HTR-8/SVneo (cell line): ENCODE measurements around the gene SPATS2L.

Experiments used
- DNase-seq: peaks from one replicate; pipeline ENCODE4 v3.0.0; 2011; ENCODE audit warnings: low spot score, mixed read lengths; ENCODE audit not compliant: insufficient read length
- FAIRE-seq: peaks from 2 replicates; lab custom pipeline; 2011; peaks lifted over from hg19 to GRCh38; lab: Jason Lieb, UNC

The SPATS2L gene

DNA sequence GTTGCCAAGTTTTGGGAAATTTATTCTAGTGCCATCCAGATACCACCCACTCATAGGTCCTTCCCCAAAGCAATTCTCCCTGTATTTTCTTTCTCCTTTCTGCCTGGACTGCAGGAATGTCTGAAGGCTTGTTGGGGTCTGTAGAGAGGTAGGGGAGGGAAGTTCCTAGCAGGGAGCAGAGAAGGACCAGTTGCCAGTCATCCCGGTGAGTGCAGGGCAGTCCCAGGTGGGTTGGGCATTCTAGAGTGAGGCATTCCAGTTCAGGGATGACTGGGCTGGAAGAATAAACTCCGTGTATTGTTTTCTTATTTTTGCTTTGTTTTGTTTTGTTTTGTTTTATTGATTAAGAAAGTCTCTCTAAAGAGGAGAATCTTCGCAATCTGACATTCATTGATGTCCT is 58.1 kb downstream of the SPATS2L start:
- DNase-seq (no peak), FAIRE-seq (no peak)

DNA sequence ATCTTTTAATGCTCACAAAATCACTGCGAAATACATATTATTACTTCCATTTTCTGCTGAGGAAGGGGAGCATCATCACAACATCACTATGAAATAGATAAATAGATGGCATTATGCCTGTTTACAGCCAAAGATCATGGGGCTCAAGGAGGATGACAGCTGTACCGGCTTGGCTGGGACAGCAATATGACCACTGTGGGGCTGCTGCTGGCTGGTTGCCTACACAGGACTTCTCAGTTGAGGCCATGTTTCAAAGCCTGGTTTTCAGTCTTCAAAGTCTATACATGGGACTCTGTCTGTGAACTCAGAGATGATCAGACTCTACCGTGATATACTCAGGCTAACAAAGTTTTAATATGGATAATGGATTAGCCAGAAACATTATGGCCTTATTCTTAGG is 58.7 kb downstream of the SPATS2L start:
- FAIRE-seq, result no peak
- DNase-seq, result no peak

DNA sequence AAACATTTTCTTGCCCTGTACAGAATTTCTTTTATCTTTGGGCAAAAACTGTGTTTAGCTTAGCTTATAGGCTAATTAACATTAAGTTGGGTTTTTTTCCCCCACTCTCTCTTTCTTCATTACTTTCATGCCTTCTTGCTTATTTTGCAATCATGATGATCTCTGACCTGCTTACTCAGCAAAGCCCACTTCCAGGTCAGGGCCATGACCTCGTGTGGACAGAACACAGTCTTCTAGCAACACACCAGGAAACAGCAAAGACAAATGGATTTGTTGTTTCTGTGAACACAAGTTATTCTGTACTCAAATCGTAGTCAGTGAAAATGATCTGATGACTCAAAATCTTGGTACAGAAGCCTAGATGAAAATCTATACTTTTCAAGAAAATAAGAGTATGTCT is 60.7 kb downstream of the SPATS2L start:
- FAIRE-seq (no peak), DNase-seq (no peak)

DNA sequence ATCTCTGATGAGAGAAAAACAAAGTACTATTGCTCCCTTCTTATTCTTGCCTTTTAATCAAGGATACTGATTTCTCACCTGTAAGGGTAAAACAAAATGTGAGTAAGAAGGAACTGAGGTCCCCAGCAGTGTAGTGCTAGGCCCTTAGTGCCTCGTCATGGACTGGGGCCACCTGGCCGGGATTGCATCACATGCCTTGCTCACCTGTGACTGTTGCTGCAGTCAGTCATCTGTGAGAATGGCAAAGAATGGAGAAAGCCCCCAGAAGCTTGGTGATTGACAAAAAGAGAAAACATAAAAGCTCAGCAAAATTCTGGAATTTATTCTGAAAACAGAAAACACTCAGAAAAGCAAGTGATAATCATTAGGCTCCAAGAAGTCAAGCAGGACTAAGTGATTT is 63.4 kb downstream of the SPATS2L start:
- FAIRE-seq (no peak), DNase-seq (no peak)

DNA sequence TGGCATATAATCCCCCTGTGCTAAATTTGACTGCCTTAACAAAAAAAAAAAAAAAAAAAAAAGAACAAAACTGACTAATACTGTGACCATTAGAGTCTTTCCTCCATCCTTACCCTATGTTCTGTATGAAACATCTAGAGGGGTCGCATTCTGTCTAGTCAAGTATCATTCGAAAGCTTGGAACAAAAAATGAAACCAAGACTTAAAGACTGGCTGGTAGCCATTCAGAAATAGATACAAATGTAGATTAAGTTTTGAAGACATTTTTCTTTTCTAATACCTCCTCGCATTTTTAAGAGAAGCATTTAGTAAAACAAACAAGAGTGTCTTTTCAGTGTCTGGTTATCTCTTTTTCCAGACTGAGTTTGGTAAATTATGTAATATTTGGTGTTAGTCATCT is 66.7 kb downstream of the SPATS2L start:
- no peak for DNase-seq
- FAIRE-seq, result no peak

DNA sequence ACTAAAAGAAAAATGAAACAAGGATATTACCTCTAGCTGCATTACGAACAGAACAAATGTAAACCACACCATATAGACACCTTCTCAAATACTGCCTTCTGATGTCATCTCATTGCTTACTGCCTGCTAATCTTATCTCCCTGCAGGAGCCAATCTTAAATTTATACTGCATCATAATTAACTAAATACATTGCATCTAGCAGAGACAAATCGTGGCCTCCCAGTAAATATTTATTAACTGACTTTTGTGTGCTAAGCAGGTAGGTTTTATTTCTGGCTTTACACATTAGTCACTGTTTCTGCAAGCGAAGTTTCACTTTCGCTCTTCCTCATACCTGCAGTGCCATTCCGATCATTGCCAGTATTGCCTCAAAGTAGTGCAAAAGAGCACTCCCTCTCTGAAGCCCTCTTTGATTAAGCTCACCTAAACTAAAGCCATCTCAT is 67.5 kb downstream of the SPATS2L start:
- no peak for FAIRE-seq
- no peak for DNase-seq

DNA sequence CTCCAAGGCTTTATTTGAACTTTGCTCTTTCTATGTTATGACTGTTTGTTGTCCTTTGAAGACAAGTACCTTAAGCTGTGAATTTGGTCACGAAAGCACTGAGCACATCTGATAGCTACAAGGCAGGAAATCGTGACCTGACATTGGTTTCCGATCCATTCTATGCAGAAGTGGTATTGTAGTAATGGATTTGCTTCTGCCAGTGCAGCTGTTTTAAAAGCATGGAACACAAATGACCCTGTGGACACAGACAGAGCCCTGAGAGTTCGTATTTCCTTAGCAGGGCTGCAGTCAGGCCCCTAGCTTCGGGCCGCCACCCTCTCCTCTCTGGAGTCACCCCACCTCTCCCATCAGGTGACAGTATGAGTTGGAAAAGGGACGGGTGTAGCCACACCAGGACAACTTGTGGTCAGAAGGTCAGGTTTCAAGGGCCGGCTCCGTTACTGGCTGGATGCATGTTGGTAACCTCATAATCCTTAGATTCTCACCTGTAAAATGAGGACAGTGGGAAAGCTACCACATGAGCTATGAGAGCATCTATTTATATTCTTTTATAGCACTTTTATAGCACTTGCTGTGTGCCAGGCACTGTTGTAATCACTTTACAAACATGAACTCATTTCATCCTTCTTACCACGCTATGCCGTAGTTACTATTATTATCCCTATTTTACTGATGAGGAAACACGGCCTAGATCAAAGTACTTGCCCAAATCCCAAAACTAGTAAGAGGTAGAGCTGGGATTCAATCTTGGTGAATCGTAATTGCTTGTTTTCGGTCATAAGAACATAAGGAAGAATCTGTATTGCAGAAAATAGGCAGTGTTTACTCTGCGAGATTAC is 70.2 kb downstream of the SPATS2L start:
- no peak for FAIRE-seq
- DNase-seq, result no peak

DNA sequence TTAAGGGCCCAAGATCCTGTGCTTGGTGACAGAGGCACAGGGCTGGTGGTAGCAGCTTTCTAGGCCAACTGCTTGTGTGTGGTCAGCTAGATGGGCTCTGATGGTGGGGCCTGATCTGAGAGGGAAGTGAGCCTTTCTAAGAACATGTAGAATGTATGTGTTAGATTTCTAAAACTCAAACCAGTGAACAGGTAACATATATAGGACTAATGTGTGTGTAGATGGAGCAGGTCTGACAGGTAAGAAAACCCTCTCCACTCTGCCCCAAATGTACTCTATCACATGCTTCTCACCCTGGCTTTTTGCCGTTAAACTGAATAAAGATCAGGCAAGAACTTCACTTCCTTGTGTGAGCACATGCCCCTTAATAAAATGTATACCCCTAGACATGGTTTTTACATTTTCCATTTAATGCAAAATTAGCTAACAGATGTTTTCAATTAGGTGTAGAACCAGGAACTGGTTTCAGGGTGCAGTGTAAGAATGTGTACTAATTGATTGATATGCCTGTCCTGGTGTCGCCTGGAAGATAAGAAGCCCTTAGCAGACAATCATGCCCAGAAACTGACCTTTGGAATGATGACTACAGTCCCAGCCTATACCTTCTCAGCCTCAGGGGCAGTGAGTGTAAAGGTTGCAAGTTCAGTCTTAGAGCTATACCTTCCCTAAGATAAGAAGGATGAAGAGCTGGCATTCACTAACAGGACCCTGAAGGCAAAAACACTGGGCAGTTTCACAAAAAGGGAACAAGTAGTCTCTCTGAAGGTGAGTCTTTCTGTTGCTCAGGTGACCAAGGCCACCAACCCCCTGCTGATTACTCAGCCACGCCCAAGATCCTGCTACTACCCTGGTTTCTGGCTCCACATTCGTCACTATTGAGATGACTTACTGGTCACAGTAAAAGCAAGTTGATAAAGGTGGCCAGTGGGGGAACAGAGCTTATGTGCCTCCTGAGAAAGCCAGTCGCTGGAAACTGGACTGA is 71.2 kb downstream of the SPATS2L start:
- no peak for FAIRE-seq
- no peak for DNase-seq

DNA sequence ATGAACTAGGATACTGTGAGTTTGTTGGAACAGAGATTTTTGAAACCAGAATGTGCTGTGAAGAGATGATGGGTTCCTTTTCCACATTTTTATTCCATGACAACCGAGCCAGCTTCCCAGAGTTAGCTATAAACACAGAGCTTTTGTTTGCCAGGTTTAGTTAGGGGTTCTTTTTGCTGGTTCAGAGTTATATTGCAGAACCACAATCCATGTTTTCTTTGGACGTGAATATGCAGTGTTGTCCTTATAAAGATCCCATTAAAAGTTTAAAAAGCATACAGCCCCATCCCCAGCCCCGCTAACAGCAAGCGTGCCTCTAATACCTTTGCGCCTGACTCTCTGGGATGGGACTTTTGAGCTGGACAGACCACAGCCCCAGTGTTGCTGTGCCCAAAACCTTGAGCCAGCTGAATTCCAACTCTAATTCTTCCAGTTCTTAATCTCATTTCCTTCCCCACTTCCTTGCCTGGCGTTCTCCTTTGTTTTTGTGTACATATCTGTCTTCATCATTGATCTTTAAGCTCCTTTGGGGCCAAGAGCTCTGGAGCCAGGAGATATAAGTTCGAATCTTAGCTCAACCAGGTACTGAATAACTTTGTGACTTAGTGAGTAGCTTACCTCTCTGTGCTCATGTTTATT is 72.3 kb downstream of the SPATS2L start:
- FAIRE-seq (no peak), DNase-seq (no peak)

DNA sequence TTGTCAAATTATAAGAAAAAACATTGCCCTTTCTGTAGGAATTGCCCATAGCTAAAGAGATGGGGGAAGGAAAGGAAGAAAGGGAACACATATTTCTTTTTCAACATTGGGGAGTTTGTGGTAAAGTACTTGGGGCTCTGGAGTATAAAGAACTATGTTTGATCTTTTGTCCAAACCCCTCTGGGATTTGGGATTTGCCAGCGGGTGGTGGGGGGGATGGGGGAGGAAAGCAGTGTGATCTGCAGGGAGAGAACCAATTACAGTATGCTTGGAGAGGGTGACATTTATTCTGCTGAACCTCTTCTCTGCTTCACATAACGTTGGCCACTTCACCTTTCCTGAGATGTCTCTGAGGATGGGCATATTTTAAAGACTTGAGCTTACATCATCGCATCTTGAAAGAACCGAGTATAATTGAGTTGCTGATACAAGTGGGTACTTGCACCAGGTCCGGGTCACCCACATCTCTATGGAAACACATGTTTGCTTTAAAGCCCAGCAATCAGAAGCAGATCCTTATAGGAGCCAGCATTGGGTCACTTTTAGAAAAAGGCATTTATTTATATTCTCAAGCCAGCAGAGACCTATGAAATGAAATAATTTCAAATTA is 73.1 kb downstream of the SPATS2L start:
- no peak for DNase-seq

DNA sequence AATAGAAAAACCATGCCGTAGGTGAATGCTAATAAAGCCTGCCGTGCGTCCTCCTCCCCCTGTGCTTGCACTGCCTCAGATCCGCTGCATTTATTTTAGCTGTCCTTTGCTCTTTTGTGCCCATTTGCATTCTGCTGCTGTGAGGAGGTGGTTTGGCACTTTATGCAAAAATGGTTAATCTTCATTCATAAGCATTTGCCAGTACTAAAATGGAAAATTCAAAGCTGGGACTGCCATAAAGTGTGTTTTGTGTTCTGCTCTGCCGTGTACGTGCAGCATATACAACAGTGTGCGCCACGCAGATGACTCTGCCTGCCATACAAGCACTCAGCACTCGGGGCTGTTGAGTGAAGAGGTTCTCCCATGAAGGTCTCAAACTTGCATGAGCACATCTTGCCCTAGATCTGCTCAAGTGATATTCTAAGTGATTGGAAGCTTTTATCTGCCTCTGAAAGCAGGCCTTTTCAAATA is 73.6 kb downstream of the SPATS2L start:
- no peak for DNase-seq
- no peak for FAIRE-seq

More for the DNA sequence above, 73.1 kb downstream of the SPATS2L start:
- FAIRE-seq, result no peak

DNA sequence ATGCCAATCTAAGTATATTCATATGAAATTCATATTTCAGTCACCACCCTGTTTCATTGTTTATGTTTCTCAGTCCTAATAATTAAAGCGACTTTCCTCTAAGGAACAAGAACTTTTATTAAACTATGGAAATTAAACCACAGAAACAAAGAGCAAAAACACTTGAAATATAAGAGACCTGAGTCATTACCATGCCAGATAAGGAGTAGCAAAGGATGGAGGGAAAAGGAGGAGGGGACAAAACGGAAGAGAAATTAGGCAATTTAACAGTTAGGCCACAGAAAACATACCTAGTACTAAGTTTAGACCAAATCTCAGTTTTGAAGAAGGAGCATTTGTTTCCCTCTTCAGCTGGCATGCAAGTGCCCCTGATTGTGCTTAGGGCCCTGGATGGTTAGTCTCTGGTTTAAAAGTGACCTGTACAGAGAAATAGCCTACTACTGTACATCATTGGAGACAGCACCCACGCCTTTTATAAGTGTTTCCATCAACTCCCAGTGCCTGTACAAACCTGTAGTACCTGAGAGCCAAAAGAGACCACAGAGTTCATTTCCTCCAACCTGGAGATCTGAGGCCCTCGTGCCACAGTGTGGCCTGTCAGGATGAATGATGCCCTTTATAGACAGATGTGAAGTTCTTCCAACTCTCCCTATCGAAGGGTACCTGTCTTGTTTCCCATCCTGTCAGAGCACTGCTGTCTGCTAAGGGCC is 74.5 kb downstream of the SPATS2L start:
- FAIRE-seq, result no peak
- DNase-seq, result peak; percentile 56

DNA sequence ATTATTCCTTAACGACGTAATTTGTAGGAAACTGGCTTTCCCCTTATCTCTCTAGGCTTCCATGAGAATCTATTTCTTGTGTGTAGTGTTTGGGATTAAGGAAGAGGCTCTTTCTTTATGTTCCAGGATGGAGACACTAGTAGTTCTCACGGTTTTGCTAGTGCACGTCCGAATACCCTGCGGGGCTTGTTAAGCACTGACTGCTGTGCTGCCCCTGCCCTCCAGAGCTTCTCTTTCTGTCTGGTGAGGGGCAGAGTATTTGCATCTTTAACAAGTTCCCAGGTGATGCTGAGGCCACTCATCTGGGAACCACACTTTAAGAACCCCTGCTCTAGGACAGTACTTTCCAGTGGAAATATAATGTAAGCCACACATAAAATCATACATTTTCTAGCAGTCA is 76.4 kb downstream of the SPATS2L start:
- no peak for FAIRE-seq
- no peak for DNase-seq

DNA sequence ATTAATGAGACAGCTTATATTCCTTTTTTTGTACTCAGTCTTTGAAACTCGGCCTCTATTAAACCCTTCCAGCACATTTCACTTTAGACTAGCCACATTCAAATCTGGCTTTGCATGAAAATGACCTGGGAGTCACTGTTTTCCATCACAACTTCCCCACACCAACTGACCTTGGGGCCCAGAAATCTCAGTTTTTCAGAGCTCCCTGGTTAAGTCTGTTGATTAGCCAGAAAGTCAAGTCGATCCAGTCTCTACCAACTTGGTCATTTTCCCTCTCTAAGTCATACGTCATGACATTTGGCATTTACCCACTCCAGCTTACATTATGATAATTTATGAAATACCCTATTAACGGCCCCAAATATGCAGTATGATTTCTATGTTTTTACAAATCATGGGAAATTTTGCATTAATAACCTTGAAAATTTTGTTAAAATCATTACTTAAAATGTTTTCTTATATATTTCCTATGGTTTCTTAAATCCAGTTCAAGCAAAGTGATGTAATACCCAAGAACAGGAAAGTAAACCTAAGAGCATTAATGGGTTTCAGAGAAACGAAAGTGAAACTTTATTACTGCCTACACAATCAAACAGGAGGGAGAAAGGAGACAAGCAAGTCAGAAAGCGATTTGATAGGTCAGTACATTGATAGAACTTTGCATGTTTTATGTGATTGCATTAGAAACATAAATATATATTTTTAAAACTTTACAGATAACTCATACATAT is 77.1 kb downstream of the SPATS2L start:
- FAIRE-seq, result no peak
- peak; percentile 60 for DNase-seq

DNA sequence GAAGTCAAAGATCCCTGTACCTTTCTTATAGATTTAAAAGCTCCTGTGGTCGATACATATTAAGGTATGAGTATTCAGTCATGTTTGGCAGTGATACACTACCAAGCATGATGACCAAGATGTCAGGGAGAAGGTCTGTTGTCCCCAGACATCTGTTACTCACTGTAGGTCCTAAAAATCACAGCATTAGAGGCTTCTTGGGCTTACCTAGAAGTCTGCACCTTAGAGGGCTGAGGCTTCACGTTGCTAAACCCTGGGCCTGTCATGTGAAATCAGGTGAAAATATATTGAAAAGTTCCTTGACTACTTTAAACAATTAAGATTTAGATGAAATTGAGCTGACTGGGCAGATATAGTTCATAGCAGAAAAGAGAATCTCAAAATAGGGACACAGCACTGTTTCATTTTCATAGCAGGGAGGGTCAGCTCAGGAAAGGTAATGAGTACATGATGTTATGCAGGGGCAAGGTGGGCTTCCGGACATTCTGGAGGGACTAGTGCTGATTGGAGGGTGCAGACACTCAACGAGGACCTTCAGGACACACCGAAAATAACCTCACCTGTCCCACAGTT is 78.7 kb downstream of the SPATS2L start:
- DNase-seq (no peak), FAIRE-seq (no peak)

DNA sequence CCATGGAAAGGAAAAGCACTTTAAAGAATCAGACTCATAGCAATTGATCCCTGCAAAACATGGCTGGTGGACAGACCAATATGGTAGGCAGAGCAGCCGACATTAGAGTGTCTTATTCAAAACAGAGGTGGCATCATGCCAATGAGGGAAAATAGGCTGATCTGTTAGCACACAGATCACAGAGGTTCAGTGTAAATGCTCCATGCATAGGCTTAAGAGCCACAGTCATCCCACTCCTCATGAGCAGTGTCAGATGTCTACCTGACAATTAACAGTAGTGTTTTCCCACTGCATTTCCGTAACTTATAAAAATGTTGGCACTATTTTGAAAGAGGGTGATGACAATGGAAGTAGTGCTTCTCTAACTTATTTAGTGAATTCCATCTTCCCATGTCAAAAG is 86.7 kb downstream of the SPATS2L start:
- FAIRE-seq, result no peak
- no peak for DNase-seq

DNA sequence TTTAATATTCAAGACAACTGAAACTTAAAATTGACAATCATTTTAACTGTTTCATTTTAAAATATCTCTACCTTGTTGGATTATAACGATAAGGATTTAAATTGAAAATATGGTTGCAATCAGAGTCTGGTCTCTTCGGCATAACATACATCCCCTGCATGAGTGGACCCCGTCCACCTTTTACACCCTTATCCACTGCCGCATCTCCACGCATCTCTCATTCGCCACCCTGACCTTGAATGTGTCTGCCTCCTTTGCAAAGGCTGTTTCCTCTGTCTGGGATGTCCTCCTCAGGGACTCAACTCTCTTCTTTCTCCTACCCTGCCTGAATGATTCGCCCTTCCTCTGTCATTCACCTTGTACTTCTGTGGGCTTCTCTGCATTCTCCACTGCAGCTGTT is 87.6 kb downstream of the SPATS2L start:
- DNase-seq (no peak), FAIRE-seq (no peak)

DNA sequence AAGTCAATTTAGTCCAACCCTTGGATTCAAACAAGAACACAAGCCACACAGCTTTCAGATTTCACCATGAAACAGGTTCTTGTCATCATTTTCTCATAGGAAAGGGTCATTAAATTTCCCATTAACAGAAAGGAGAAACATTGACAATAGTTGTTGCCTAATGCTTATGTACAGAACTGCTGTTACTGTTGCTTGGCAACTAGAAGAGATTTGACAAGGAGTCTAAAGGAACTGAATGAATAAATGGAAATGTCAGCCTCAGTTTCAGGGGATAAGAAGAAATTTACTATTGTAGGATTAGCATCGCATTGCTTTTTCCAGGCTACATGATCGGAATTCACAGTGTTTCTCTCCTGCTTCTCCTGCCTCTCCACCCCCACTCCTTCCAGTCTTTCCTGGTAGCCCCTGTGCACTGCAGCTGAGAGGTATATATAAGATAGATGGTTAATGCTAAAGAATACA is 90.3 kb downstream of the SPATS2L start:
- DNase-seq (no peak), FAIRE-seq (no peak)
